HK-2 (cell line): ENCODE results near the gene MAP3K4.

ENCODE experiments used
- DNase-seq: peaks from one replicate; pipeline ENCODE4 v3.0.0-alpha.2; 2018; ENCODE audit not compliant: unreplicated experiment

Gene MAP3K4

GRCh38 chr6:161143663-161144430 lies 152.3 kb downstream of the MAP3K4 start:
- DNase-seq: no peak

GRCh38 chr6:161150136-161150535 lies 158.6 kb downstream of the MAP3K4 start:
- DNase-seq: no peak

GRCh38 chr6:161150566-161150965 lies 159.0 kb downstream of the MAP3K4 start:
- DNase-seq: no peak

- DNase-seq: no peak
Measured at GRCh38 chr6:161151059-161151645, 159.6 kb downstream of the MAP3K4 start.

GRCh38 chr6:161151660-161152526 lies 160.3 kb downstream of the MAP3K4 start:
- DNase-seq: no peak

- no peak for DNase-seq
Measured at GRCh38 chr6:161152527-161152862, 160.9 kb downstream of the MAP3K4 start.

- no peak for DNase-seq
Measured at GRCh38 chr6:161152907-161153662, 161.5 kb downstream of the MAP3K4 start.

- no peak for DNase-seq
Measured at GRCh38 chr6:161153725-161154124, 162.2 kb downstream of the MAP3K4 start.

- no peak for DNase-seq
Measured at GRCh38 chr6:161154796-161155335, 163.3 kb downstream of the MAP3K4 start.

- no peak for DNase-seq
Measured at GRCh38 chr6:161161121-161161520, 169.6 kb downstream of the MAP3K4 start.

GRCh38 chr6:161161889-161162624 lies 170.5 kb downstream of the MAP3K4 start:
- no peak for DNase-seq

- no peak for DNase-seq
Measured at GRCh38 chr6:161162722-161163121, 171.2 kb downstream of the MAP3K4 start.

- DNase-seq: no peak
Measured at GRCh38 chr6:161163466-161164181, 172.1 kb downstream of the MAP3K4 start.

- no peak for DNase-seq
Measured at GRCh38 chr6:161164182-161164625, 172.6 kb downstream of the MAP3K4 start.

GRCh38 chr6:161166176-161166575 lies 174.6 kb downstream of the MAP3K4 start:
- no peak for DNase-seq

GRCh38 chr6:161166677-161167076 lies 175.1 kb downstream of the MAP3K4 start:
- DNase-seq: no peak
